Measurements from ENCODE around the gene NKTR.

Gene NKTR

GRCh38 chr3:42612928-42613327 lies 12.4 kb downstream of the NKTR start:
- Histone ChIP-seq H3K4me1 (ENCODE audit: control insufficient read depth, insufficient read depth, low read length, poor library complexity, severe bottlenecking) (peaks cover 18% of the 10 kb centered on the region), H3K4me3 (ENCODE audit: insufficient read depth, low read depth, low read length, poor library complexity, severe bottlenecking) (no peak overlapping the region), H3K27ac (ENCODE audit: insufficient read depth, low read length, poor library complexity, severe bottlenecking) (no peak overlapping the region), H3K36me3 (ENCODE audit: control insufficient read depth, insufficient read depth, low read length) (peaks cover 6% of the 10 kb centered on the region), H3K27me3 (replicated peaks; ENCODE audit: control insufficient read depth, insufficient read depth, low read length, poor library complexity, severe bottlenecking) (no peaks in the 10 kb centered on the region), H3K9me3 (ENCODE audit: control insufficient read depth, low read length) (no peaks in the 10 kb centered on the region)
- no peak for DNase-seq

GRCh38 chr3:42613462-42613861 lies 13.0 kb downstream of the NKTR start:
- no peak for DNase-seq
- no peak overlapping the region for H3K4me3 ChIP-seq (ENCODE audit: insufficient read depth, low read depth, low read length, poor library complexity, severe bottlenecking)
- H3K4me1 ChIP-seq (ENCODE audit: control insufficient read depth, insufficient read depth, low read length, poor library complexity, severe bottlenecking), result peaks cover 14% of the 10 kb centered on the region
- H3K36me3 ChIP-seq (ENCODE audit: control insufficient read depth, insufficient read depth, low read length), result peaks cover 8% of the 10 kb centered on the region
- H3K27me3 ChIP-seq (replicated peaks; ENCODE audit: control insufficient read depth, insufficient read depth, low read length, poor library complexity, severe bottlenecking), result no peaks in the 10 kb centered on the region
- no peaks in the 10 kb centered on the region for H3K9me3 ChIP-seq (ENCODE audit: control insufficient read depth, low read length)
- H3K27ac ChIP-seq (ENCODE audit: insufficient read depth, low read length, poor library complexity, severe bottlenecking), result no peak overlapping the region

- H3K27me3 ChIP-seq (replicated peaks; ENCODE audit: control insufficient read depth, insufficient read depth, low read length, poor library complexity, severe bottlenecking), result no peaks in the 10 kb centered on the region
- H3K4me3 ChIP-seq (ENCODE audit: insufficient read depth, low read depth, low read length, poor library complexity, severe bottlenecking), result no peak overlapping the region
- H3K4me1 ChIP-seq (ENCODE audit: control insufficient read depth, insufficient read depth, low read length, poor library complexity, severe bottlenecking), result no peaks in the 10 kb centered on the region
- DNase-seq, result no peak
- H3K36me3 ChIP-seq (ENCODE audit: control insufficient read depth, insufficient read depth, low read length), result peaks cover 61% of the 10 kb centered on the region
- H3K9me3 ChIP-seq (ENCODE audit: control insufficient read depth, low read length), result no peaks in the 10 kb centered on the region
- H3K27ac ChIP-seq (ENCODE audit: insufficient read depth, low read length, poor library complexity, severe bottlenecking), result no peak overlapping the region
Measured at GRCh38 chr3:42631620-42632019, 31.1 kb downstream of the NKTR start.

GRCh38 chr3:42632146-42632545 lies 31.7 kb downstream of the NKTR start:
- H3K9me3 ChIP-seq (ENCODE audit: control insufficient read depth, low read length), result no peaks in the 10 kb centered on the region
- H3K27ac ChIP-seq (ENCODE audit: insufficient read depth, low read length, poor library complexity, severe bottlenecking), result no peak overlapping the region
- no peaks in the 10 kb centered on the region for H3K27me3 ChIP-seq (replicated peaks; ENCODE audit: control insufficient read depth, insufficient read depth, low read length, poor library complexity, severe bottlenecking)
- no peak overlapping the region for H3K4me3 ChIP-seq (ENCODE audit: insufficient read depth, low read depth, low read length, poor library complexity, severe bottlenecking)
- peaks cover 66% of the 10 kb centered on the region for H3K36me3 ChIP-seq (ENCODE audit: control insufficient read depth, insufficient read depth, low read length)
- no peak for DNase-seq
- H3K4me1 ChIP-seq (ENCODE audit: control insufficient read depth, insufficient read depth, low read length, poor library complexity, severe bottlenecking), result no peaks in the 10 kb centered on the region

- Histone ChIP-seq H3K27ac (ENCODE audit: insufficient read depth, low read length, poor library complexity, severe bottlenecking) (no peak overlapping the region), H3K9me3 (ENCODE audit: control insufficient read depth, low read length) (no peaks in the 10 kb centered on the region), H3K36me3 (ENCODE audit: control insufficient read depth, insufficient read depth, low read length) (peaks cover 64% of the 10 kb centered on the region), H3K4me1 (ENCODE audit: control insufficient read depth, insufficient read depth, low read length, poor library complexity, severe bottlenecking) (peaks cover 8% of the 10 kb centered on the region), H3K27me3 (replicated peaks; ENCODE audit: control insufficient read depth, insufficient read depth, low read length, poor library complexity, severe bottlenecking) (no peaks in the 10 kb centered on the region), H3K4me3 (ENCODE audit: insufficient read depth, low read depth, low read length, poor library complexity, severe bottlenecking) (no peak overlapping the region)
- no peak for DNase-seq
Measured at GRCh38 chr3:42633544-42633943, 33.1 kb downstream of the NKTR start.

- H3K27ac ChIP-seq (ENCODE audit: insufficient read depth, low read length, poor library complexity, severe bottlenecking), result no peak overlapping the region
- DNase-seq, result no peak
Measured at GRCh38 chr3:42635111-42635510, 34.6 kb downstream of the NKTR start.

GRCh38 chr3:42637001-42637400 lies 36.5 kb downstream of the NKTR start:
- peaks cover 60% of the 10 kb centered on the region for H3K36me3 ChIP-seq (ENCODE audit: control insufficient read depth, insufficient read depth, low read length)
- H3K4me3 ChIP-seq (ENCODE audit: insufficient read depth, low read depth, low read length, poor library complexity, severe bottlenecking), result no peak overlapping the region
- H3K27ac ChIP-seq (ENCODE audit: insufficient read depth, low read length, poor library complexity, severe bottlenecking), result peak overlapping the region; percentile 74
- peaks cover 22% of the 10 kb centered on the region for H3K4me1 ChIP-seq (ENCODE audit: control insufficient read depth, insufficient read depth, low read length, poor library complexity, severe bottlenecking)
- no peak for DNase-seq
- H3K9me3 ChIP-seq (ENCODE audit: control insufficient read depth, low read length), result no peaks in the 10 kb centered on the region
- no peaks in the 10 kb centered on the region for H3K27me3 ChIP-seq (replicated peaks; ENCODE audit: control insufficient read depth, insufficient read depth, low read length, poor library complexity, severe bottlenecking)

More at GRCh38 chr3:42635111-42635510, 34.6 kb downstream of the NKTR start:
- Histone ChIP-seq H3K4me1 (ENCODE audit: control insufficient read depth, insufficient read depth, low read length, poor library complexity, severe bottlenecking) (peaks cover 22% of the 10 kb centered on the region), H3K27me3 (replicated peaks; ENCODE audit: control insufficient read depth, insufficient read depth, low read length, poor library complexity, severe bottlenecking) (no peaks in the 10 kb centered on the region), H3K9me3 (ENCODE audit: control insufficient read depth, low read length) (no peaks in the 10 kb centered on the region), H3K4me3 (ENCODE audit: insufficient read depth, low read depth, low read length, poor library complexity, severe bottlenecking) (no peak overlapping the region), H3K36me3 (ENCODE audit: control insufficient read depth, insufficient read depth, low read length) (peaks cover 64% of the 10 kb centered on the region)

- peak overlapping the region; percentile 74 for H3K27ac ChIP-seq (ENCODE audit: insufficient read depth, low read length, poor library complexity, severe bottlenecking)
- H3K27me3 ChIP-seq (replicated peaks; ENCODE audit: control insufficient read depth, insufficient read depth, low read length, poor library complexity, severe bottlenecking), result no peaks in the 10 kb centered on the region
- H3K36me3 ChIP-seq (ENCODE audit: control insufficient read depth, insufficient read depth, low read length), result peaks cover 64% of the 10 kb centered on the region
- DNase-seq, result peak in 1 of 3 donors; percentile 20
- no peaks in the 10 kb centered on the region for H3K9me3 ChIP-seq (ENCODE audit: control insufficient read depth, low read length)
- peak overlapping the region; percentile 16 for H3K4me3 ChIP-seq (ENCODE audit: insufficient read depth, low read depth, low read length, poor library complexity, severe bottlenecking)
- H3K4me1 ChIP-seq (ENCODE audit: control insufficient read depth, insufficient read depth, low read length, poor library complexity, severe bottlenecking), result peaks cover 22% of the 10 kb centered on the region
Measured at GRCh38 chr3:42638339-42638842, 37.9 kb downstream of the NKTR start.

GRCh38 chr3:42639192-42639591 lies 38.7 kb downstream of the NKTR start:
- DNase-seq, result no peak
- peak overlapping the region; percentile 74 for H3K27ac ChIP-seq (ENCODE audit: insufficient read depth, low read length, poor library complexity, severe bottlenecking)
- H3K36me3 ChIP-seq (ENCODE audit: control insufficient read depth, insufficient read depth, low read length), result peaks cover 63% of the 10 kb centered on the region

GRCh38 chr3:42640129-42640528 lies 39.6 kb downstream of the NKTR start:
- DNase-seq, result no peak
- Histone ChIP-seq H3K27ac (ENCODE audit: insufficient read depth, low read length, poor library complexity, severe bottlenecking) (peak overlapping the region; percentile 74), H3K4me1 (ENCODE audit: control insufficient read depth, insufficient read depth, low read length, poor library complexity, severe bottlenecking) (peaks cover 22% of the 10 kb centered on the region), H3K9me3 (ENCODE audit: control insufficient read depth, low read length) (no peaks in the 10 kb centered on the region), H3K27me3 (replicated peaks; ENCODE audit: control insufficient read depth, insufficient read depth, low read length, poor library complexity, severe bottlenecking) (no peaks in the 10 kb centered on the region), H3K4me3 (ENCODE audit: insufficient read depth, low read depth, low read length, poor library complexity, severe bottlenecking) (no peak overlapping the region), H3K36me3 (ENCODE audit: control insufficient read depth, insufficient read depth, low read length) (peaks cover 64% of the 10 kb centered on the region)

More at GRCh38 chr3:42639192-42639591, 38.7 kb downstream of the NKTR start:
- no peaks in the 10 kb centered on the region for H3K9me3 ChIP-seq (ENCODE audit: control insufficient read depth, low read length)
- H3K27me3 ChIP-seq (replicated peaks; ENCODE audit: control insufficient read depth, insufficient read depth, low read length, poor library complexity, severe bottlenecking), result no peaks in the 10 kb centered on the region
- H3K4me1 ChIP-seq (ENCODE audit: control insufficient read depth, insufficient read depth, low read length, poor library complexity, severe bottlenecking), result peaks cover 22% of the 10 kb centered on the region
- H3K4me3 ChIP-seq (ENCODE audit: insufficient read depth, low read depth, low read length, poor library complexity, severe bottlenecking), result peak overlapping the region; percentile 16

Measured in effector memory CD4-positive, alpha-beta T cell (primary cell).